Suprapubic skin (tissue), 4 donors: ENCODE data around the gene ARID1B. TPM values are rescaled to one million over a fixed set of nuclear protein-coding genes. Genes with fewer than 3 reads are reported as not detected.

Experiments
- DNase-seq, 2 donors: peaks; one replicate each; pipeline ENCODE4 v3.0.0-alpha.2; 2019; ENCODE audit warnings: low spot score in 2 of 2
- H3K27ac ChIP-seq: fragments of 200-600 bp; sonication (generic); one replicate; pipeline ENCODE4 v1.5.1; 2019
- H3K27me3 ChIP-seq: fragments of 200-600 bp; sonication (generic); one replicate; pipeline ENCODE4 v1.5.1; 2019
- H3K36me3 ChIP-seq: fragments of 200-600 bp; sonication (generic); one replicate; pipeline ENCODE4 v1.5.1; 2019
- H3K4me1 ChIP-seq: fragments of 200-600 bp; sonication (generic); one replicate; pipeline ENCODE4 v1.5.1; 2019
- H3K4me3 ChIP-seq: fragments of 200-600 bp; sonication (generic); one replicate; pipeline ENCODE4 v1.5.1; 2019; ENCODE audit warnings: mild to moderate bottlenecking
- H3K9me3 ChIP-seq: fragments of 200-600 bp; sonication (generic); one replicate; pipeline ENCODE4 v1.5.1; 2019
- EP300 ChIP-seq: sonication (generic); formaldehyde crosslinking; IDR thresholded peaks from one replicate; pipeline ENCODE4 v1.6.1; 2017; ENCODE audit warnings: antibody characterized with exemption
- POLR2A ChIP-seq, 2 donors: fragments of 450-650 bp; IDR thresholded peaks; one replicate each; pipeline ENCODE4 v1.6.1; 2017; ENCODE audit warnings: antibody characterized with exemption in 2 of 2, mild to moderate bottlenecking in 2 of 2, moderate library complexity in 2 of 2
- POLR2AphosphoS5 ChIP-seq, 3 donors: sonication (generic); formaldehyde crosslinking; IDR thresholded peaks; one replicate each; pipeline ENCODE4 v1.6.1; 2017; ENCODE audit warnings: antibody characterized with exemption in 3 of 3
- WGBS: methylation state at CpG from one replicate; pipeline ENCODE4 v1.1.5; 2018; 5-methylcytosine and 5-hydroxymethylcytosine counted together
- total RNA-seq, 4 donors: library from RNA; depleted of rRNA; stranded (reverse); fragments of >200 nt; gene quantifications; one replicate each; pipeline ENCODE4 v1.1.0, GENCODE V29; 2016
- TF ChIP-seq, protein P1 (sequence below), 2 donors: fragments of 200-600 bp in 1 of 2; fragments of 450-650 bp in 1 of 2; sonication (generic) in 1 of 2; IDR thresholded peaks; one replicate each; pipeline ENCODE4 v1.5.1; 2016 to 2019; ENCODE audit warnings: antibody characterized with exemption in 2 of 2, mild to moderate bottlenecking in 1 of 2, moderate library complexity in 1 of 2

The ARID1B gene
- total RNA-seq, 4 donors from 2014 or later = 102 to 233 (median 129) TPM

DNA sequence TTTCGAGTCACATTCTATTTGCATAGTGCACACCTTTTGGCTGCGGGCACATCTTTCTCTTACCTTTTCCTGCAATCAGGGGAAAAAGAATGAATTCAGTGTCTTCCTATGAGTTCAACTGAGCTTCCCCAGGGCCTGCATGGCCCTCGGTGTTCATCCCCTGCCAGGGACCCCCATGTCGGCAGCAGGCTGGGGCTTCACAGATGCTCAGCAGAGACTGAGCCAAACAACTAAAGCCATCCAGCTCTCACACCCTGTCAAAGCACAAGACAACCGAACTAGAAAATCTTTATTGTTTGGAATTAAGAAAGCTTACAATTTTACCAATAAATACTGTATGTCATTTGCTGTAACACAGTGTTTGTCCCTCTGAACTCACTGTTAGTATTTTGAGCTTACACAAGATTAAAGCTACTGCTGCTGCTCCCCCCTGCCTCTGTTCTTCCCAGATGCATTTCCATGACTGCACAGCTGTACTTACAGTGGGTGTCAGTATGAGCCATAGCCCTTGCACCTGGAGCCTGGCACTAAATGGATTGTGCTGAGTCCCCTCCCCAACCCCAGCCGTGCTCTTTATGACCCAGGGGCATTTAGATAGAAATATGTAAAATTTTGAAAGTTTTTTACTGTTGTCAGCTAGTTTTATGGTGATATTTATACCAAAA lies 340.4 kb downstream of the ARID1B start:
- no peak overlapping the region for H3K27ac ChIP-seq
- DNase-seq = no peak
- H3K9me3 ChIP-seq = no peaks in the 10 kb centered on the region
- 49% methylated on average over 6 of the region's 6 CpGs for whole genome bisulfite sequencing
- H3K4me1 ChIP-seq = peaks cover 19% of the 10 kb centered on the region
- TF ChIP-seq, protein P1, sequence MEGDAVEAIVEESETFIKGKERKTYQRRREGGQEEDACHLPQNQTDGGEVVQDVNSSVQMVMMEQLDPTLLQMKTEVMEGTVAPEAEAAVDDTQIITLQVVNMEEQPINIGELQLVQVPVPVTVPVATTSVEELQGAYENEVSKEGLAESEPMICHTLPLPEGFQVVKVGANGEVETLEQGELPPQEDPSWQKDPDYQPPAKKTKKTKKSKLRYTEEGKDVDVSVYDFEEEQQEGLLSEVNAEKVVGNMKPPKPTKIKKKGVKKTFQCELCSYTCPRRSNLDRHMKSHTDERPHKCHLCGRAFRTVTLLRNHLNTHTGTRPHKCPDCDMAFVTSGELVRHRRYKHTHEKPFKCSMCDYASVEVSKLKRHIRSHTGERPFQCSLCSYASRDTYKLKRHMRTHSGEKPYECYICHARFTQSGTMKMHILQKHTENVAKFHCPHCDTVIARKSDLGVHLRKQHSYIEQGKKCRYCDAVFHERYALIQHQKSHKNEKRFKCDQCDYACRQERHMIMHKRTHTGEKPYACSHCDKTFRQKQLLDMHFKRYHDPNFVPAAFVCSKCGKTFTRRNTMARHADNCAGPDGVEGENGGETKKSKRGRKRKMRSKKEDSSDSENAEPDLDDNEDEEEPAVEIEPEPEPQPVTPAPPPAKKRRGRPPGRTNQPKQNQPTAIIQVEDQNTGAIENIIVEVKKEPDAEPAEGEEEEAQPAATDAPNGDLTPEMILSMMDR (IDR thresholded peaks at IDR 0.05) = no peak
- TF ChIP-seq POLR2AphosphoS5 (IDR thresholded peaks at IDR 0.05) (no peak), EP300 (no peak), POLR2A (IDR thresholded peaks at IDR 0.05) (no peak)
- peaks cover 6% of the 10 kb centered on the region for H3K36me3 ChIP-seq
- no peak overlapping the region for H3K4me3 ChIP-seq
- no peaks in the 10 kb centered on the region for H3K27me3 ChIP-seq

DNA sequence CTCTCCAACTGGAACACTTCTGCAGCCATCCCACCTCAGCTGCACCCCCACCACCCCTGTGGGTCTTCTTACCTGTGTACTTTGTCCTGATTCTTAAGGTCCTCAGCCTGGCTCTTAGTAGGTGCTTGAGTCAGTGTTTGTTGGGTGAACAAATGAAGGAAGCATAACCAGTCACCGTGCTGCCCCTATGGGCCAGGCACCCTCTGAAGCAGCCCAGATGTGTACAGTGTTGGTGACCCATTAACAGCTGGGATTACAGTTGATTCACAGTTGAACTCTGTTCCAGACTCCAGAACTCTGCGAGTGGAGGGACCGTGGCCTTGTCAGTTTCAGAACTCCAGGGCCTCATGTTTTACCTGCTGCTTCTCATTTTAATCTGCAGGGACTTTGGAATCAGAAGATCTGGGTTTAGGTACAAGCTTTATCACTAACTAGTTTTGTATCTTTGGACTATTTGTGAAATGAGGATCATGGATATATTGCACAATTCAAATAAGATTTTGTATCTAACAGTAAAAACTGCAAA lies 342.4 kb downstream of the ARID1B start:
- 81% methylated on average over 3 of the region's 3 CpGs for WGBS

DNA sequence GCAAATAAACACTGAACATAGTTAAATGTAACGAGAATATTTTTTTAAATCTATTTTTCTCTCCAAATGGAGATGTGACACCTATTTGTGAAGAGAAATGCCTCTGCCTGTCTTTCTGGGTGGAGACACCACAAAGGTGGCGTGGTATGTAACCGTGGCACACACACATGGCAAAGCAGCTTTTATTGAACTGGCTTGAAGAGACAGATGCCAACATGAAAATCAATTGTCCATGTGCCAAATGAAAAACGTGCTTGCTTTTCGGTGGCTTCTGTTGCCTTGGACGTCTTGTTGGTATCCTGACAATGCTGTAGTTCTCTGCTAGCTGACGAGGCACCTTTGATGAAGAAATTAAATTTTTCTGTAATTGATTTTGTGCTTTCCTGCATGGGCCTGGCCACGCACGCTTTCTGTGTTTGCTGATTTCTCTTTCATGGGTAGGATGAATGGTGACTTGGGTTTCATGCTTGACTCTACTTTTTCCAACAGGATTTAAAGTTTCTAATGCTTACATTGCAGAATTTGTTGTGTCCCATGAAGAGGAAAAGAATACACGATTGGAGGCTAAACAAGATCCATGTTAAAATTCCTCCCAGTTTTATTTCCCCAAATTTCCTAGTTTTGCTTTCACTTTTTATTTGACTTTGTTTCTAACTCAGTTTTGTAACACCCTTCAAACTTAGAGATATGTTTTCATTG lies 343.5 kb downstream of the ARID1B start:
- no peak for TF ChIP-seq POLR2AphosphoS5 (IDR thresholded peaks at IDR 0.05)
- TF ChIP-seq, protein P1 (IDR thresholded peaks at IDR 0.05) = no peak
- TF ChIP-seq POLR2A (IDR thresholded peaks at IDR 0.05) = no peak
- TF ChIP-seq EP300 = no peak
- Histone ChIP-seq H3K27ac (no peak overlapping the region), H3K27me3 (no peaks in the 10 kb centered on the region), H3K36me3 (no peaks in the 10 kb centered on the region), H3K9me3 (no peaks in the 10 kb centered on the region), H3K4me3 (no peak overlapping the region), H3K4me1 (peaks cover 42% of the 10 kb centered on the region)
- WGBS = 50% methylated on average over 10 of the region's 10 CpGs
- DNase-seq = no peak

More for the DNA sequence above, 342.4 kb downstream of the ARID1B start:
- Histone ChIP-seq H3K4me1 (peaks cover 33% of the 10 kb centered on the region), H3K36me3 (no peaks in the 10 kb centered on the region), H3K27me3 (no peaks in the 10 kb centered on the region), H3K9me3 (no peaks in the 10 kb centered on the region), H3K27ac (no peak overlapping the region), H3K4me3 (no peak overlapping the region)
- no peak for TF ChIP-seq EP300
- TF ChIP-seq, protein P1 (IDR thresholded peaks at IDR 0.05) = no peak
- TF ChIP-seq POLR2AphosphoS5 (IDR thresholded peaks at IDR 0.05) = no peak
- no peak for TF ChIP-seq POLR2A (IDR thresholded peaks at IDR 0.05)
- no peak for DNase-seq

DNA sequence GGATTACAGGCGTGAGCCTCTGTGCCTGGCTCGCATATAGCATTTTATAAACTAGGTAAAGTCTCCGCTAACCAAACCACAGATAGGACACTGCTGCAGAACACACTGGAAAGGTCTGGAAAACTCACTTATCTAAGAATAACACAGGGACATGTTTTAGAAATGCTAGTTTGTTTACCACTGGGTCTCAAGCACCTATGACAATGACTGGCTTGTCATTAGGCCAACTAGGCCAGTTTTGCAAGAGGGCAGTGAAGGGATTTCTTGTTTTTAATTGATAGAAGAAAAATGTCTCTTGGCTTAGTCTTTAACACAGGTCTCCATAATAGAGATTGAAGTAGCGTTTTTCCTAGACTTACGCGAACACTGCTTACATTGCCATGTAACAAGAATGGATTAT lies 344.7 kb downstream of the ARID1B start:
- 93% methylated on average over 6 of the region's 6 CpGs for WGBS
- TF ChIP-seq, protein P1 (IDR thresholded peaks at IDR 0.05) = no peak
- TF ChIP-seq EP300 = no peak
- TF ChIP-seq POLR2AphosphoS5 (IDR thresholded peaks at IDR 0.05) = no peak
- TF ChIP-seq POLR2A (IDR thresholded peaks at IDR 0.05) = no peak
- H3K4me3 ChIP-seq = no peak overlapping the region
- no peak overlapping the region for H3K27ac ChIP-seq
- H3K36me3 ChIP-seq = no peaks in the 10 kb centered on the region
- no peaks in the 10 kb centered on the region for H3K9me3 ChIP-seq
- peaks cover 42% of the 10 kb centered on the region for H3K4me1 ChIP-seq
- H3K27me3 ChIP-seq = no peaks in the 10 kb centered on the region
- no peak for DNase-seq

DNA sequence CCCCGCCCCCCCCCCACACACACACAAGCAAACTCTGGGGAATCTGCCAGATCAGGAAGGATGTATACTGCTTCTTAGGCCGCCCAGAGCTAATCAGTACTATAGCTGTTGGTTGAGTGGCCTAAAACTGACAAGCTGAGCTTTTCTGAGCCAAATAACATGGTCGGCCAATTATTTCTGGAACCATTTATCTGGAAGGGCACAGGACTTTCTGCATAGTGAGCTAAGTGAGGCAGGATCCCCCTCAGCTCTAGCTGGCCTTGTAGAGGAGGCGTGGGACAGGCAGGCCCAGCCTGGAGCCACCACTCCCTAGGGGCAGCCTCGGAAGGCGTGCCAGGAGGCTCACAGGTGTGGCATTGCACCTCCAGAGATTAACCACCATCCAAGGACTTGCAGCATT lies 346.1 kb downstream of the ARID1B start:
- WGBS = 45% methylated on average over 6 of the region's 6 CpGs
- no peak for DNase-seq
- no peak for TF ChIP-seq POLR2A (IDR thresholded peaks at IDR 0.05)
- TF ChIP-seq POLR2AphosphoS5 (IDR thresholded peaks at IDR 0.05) = no peak
- no peak for TF ChIP-seq EP300
- TF ChIP-seq, protein P1 (IDR thresholded peaks at IDR 0.05) = no peak

More for the DNA sequence above, 346.1 kb downstream of the ARID1B start:
- Histone ChIP-seq H3K4me3 (no peak overlapping the region), H3K27ac (no peak overlapping the region), H3K27me3 (no peaks in the 10 kb centered on the region), H3K4me1 (peaks cover 42% of the 10 kb centered on the region), H3K36me3 (no peaks in the 10 kb centered on the region), H3K9me3 (no peaks in the 10 kb centered on the region)
